SKM-1 treated with dmso at 0.1 percent for 144 hours (cell line): ENCODE results near the gene JPH3.

Experiments
- DNase-seq: peaks from one replicate; lab custom pipeline; 2025; ENCODE audit not compliant: unreplicated experiment; lab: John Stamatoyannopoulos, UW

The JPH3 gene

GRCh38 chr16:87693827-87694226 lies 91.5 kb downstream of the JPH3 start:
- no peak for DNase-seq

- DNase-seq: no peak
Measured at GRCh38 chr16:87694441-87695125, 92.3 kb downstream of the JPH3 start.

DNA sequence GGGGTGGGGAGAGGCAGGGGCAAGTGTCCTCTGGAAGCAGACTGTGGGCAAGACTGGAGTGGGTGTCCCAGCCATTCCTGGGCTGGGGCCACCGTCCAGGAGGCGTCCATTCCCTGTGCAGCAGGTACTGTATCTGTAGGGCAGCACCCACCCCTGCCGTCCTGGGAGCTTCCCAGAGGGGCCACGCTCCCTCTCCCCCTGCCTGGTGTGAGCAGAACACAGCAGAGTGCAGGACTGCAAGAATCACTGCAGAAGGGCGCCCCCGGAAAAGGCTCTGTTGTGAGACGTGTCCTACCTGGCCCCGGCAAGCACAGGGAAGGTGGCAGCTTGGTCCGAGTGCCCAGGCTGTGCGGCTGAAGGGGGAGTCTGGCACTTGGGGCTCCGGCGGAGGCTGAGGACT lies 93.2 kb downstream of the JPH3 start:
- DNase-seq: no peak

GRCh38 chr16:87696726-87697125 lies 94.4 kb downstream of the JPH3 start:
- DNase-seq: no peak

GRCh38 chr16:87697256-87697655 lies 94.9 kb downstream of the JPH3 start:
- DNase-seq: no peak

GRCh38 chr16:87697792-87698191 lies 95.5 kb downstream of the JPH3 start:
- DNase-seq: no peak

DNA sequence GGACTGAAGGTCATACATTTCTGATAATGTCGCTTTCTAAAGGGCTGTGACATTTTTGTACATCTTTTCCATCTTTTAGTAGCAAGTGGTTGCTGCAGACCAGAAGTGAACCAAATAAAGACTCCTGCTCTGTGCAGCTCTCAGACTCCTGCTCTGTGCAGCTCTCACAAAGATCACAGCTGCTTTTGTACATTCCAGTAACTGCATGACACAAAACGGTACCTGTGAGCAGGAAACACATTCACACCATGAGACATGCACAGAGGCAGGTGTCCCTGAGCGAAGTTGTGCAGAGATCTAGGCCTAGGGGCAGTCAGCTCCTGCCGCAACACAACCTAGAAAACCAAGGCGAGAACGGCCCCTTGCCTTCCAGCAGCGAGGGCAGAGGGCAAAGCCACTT lies 95.9 kb downstream of the JPH3 start:
- no peak for DNase-seq

GRCh38 chr16:87698676-87699199 lies 96.4 kb downstream of the JPH3 start:
- no peak for DNase-seq

- DNase-seq: no peak
Measured at GRCh38 chr16:87700406-87701077, 98.2 kb downstream of the JPH3 start.

DNA sequence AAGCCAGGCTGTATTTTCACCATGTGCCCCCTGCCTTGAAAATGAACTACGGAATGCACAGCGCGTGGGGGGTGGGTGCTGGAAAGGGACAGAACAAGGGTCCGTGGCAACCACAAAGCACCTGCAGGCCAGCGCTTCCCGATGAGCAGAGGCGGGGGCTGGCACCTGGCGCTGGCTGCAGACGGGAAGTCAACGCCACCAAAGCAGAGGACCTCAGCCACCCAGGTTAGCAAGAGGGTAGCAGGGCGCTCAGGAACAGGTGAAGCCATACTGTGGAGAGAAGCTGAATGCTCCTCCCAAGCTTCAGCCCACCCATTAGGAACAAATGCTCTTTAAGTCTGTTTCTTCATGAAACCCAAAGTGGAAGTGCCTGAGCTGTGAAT lies 98.8 kb downstream of the JPH3 start:
- no peak for DNase-seq

DNA sequence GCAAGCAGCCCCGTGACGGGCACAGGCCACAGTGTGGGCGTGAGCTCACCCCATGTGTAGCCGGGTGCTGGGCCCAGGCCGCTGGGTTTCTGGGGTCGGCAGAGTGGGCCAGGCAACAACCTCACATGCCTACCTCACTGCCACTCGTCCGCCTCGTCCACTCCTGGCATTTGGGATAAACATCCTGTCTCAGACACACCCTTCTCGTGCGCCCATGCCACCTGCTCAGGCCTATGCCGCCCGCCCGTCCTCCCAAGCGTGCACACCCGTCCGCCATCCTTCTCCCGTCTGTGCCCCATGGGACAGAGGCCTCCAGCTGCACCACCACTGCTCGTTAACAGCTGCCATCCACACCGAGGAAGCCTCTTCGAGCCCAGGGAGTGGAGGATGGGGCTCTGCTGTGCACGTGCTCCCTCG lies 99.2 kb downstream of the JPH3 start:
- DNase-seq: no peak

DNA sequence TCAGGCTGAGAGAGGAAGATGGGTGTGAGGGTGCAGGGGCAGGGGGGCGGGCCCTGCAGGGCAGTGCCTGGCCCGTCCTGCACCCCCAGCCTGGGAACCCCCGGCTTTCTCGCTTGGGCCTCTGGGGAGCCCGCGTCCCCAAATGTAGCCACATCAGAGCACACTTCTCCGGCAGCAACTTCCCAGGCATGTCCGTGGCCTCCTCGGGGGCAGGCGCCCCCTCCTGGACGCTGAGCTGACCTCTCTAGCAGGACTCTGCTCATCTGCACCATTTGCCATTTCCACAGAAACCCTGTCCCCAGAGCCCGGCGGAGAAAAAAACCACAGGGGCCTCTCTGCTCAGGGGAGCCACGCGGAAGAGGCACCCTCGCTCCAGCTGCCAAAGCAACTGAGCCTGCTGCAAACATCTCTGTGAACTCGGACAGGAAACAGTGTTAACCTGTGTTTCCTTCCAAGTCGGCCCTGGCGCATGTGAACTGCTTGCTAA lies 100.1 kb downstream of the JPH3 start:
- DNase-seq: peak; percentile 54

- DNase-seq: no peak
Measured at GRCh38 chr16:87703071-87703470, 100.8 kb downstream of the JPH3 start.

- DNase-seq: no peak
Measured at GRCh38 chr16:87703835-87704375, 101.6 kb downstream of the JPH3 start.

DNA sequence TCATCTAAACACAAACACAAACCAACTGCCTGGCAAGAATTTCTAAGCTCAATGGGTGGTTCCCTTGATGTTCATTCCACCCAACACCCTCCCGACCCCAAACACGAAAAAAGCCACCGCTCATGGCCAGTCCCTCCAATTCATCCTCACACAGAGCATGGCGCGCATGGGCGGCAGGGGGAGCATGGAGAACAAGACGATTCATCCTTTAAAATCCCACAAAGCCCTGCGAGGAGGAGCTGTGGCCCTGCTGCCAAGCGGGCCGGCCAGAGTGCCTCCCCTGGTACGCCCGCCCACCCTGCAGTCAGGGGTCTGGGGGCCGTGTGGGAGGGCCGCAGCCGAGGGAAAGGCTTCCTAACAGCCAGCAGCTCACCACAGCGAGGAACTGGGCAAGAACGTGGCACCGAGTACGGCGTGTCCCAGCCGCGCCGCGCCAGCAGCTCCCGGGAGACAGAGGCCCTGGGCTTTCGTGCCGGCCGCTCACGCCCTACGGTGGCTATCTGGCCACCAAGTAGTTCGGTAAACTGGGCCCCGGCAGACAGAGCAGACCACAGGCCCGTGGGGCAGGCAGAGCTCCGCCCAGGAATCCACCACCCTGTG lies 102.5 kb downstream of the JPH3 start:
- no peak for DNase-seq

- DNase-seq: no peak
Measured at GRCh38 chr16:87705771-87706277, 103.5 kb downstream of the JPH3 start.

GRCh38 chr16:87706278-87707000 lies 104.1 kb downstream of the JPH3 start:
- DNase-seq: no peak

DNA sequence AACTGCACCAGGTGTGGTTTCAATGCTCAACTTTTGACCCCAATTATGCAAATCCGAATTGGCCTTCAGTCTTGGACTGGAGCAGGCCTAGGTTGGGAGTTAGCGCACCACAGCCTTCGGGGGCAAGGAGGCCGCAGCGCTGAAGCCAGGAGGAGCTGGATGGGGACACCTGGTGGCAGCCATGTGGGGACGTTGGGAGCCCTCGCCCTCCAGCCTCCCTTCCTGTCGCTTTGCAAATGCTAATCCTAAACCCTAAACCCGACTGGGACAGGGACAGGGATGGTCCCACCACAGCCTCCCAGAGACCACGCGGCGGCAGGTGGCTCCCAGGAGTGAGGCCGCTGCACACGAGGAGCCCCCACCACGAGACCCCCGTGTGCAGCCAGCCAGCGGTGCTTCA lies 104.8 kb downstream of the JPH3 start:
- DNase-seq: no peak

GRCh38 chr16:87707714-87708580 lies 105.6 kb downstream of the JPH3 start:
- no peak for DNase-seq
